Stimulated activated CD4-positive, alpha-beta T cell treated with anti-CD3 and anti-CD28 coated beads, Interleukin-4, amount 100 ng/mL, for 1 hour (primary cell): ENCODE data around the gene KRTAP4-2.
"Not testable (repeated sequence)": the region's sequence is repeated elsewhere in the genome, so short reads cannot be mapped to it uniquely, and the experiment has no call there.

Source experiments
- DNase-seq: peaks from one replicate; pipeline ENCODE4 v3.0.0-alpha.2; 2020

KRTAP4-2 gene

GRCh38 chr17:41177727-41178271, at the start of gene KRTAP4-2:
Gene KRTAP4-2, minus strand, starts transcription at chr17:41178221. Its CDS starts 57 bp downstream, at chr17:41178164.
- no peak for DNase-seq

- DNase-seq, result not testable (repeated sequence)
These were observed 48.6 kb upstream of the KRTAP4-2 start, which contains the start of gene KRTAP9-2 for GRCh38 chr17:41226598-41227095. Gene KRTAP9-2, plus strand, starts transcription at chr17:41226648. Its CDS starts 7 bp downstream, at chr17:41226655.

GRCh38 chr17:41226051-41226450, 48.0 kb upstream of the KRTAP4-2 start:
- DNase-seq, result no peak

GRCh38 chr17:41223821-41224220, 45.8 kb upstream of the KRTAP4-2 start:
- DNase-seq, result no peak

- DNase-seq, result no peak
These were observed 37.7 kb upstream of the KRTAP4-2 start for GRCh38 chr17:41215681-41216080.

- DNase-seq, result no peak
These were observed 34.6 kb upstream of the KRTAP4-2 start for GRCh38 chr17:41212524-41213169.

GRCh38 chr17:41211845-41212466, 33.9 kb upstream of the KRTAP4-2 start:
- no peak for DNase-seq

- DNase-seq, result no peak
These were observed 21.5 kb upstream of the KRTAP4-2 start for GRCh38 chr17:41199421-41200078.

GRCh38 chr17:41196068-41196467, 18.0 kb upstream of the KRTAP4-2 start:
- DNase-seq, result no peak

GRCh38 chr17:41190328-41190727, 12.3 kb upstream of the KRTAP4-2 start:
- no peak for DNase-seq

GRCh38 chr17:41189837-41190318, 11.9 kb upstream of the KRTAP4-2 start, which contains the start of gene KRTAP9-1:
Gene KRTAP9-1, plus strand, starts transcription at chr17:41189887. Its CDS starts 0 bp downstream, at chr17:41189887.
- DNase-seq, result not testable (repeated sequence)

GRCh38 chr17:41186872-41187271, 8.9 kb upstream of the KRTAP4-2 start:
- DNase-seq, result no peak

- no peak for DNase-seq
These were observed 7.0 kb upstream of the KRTAP4-2 start for GRCh38 chr17:41185001-41185400.

- DNase-seq, result no peak
These were observed 6.5 kb upstream of the KRTAP4-2 start, which contains the start of gene KRTAP4-1 for GRCh38 chr17:41184480-41184961. Gene KRTAP4-1, minus strand, starts transcription at chr17:41184911. Its CDS starts 57 bp downstream, at chr17:41184854.

GRCh38 chr17:41178843-41179616, 1.0 kb upstream of the KRTAP4-2 start:
- no peak for DNase-seq

- DNase-seq, result no peak
These were observed 320 bp upstream of the KRTAP4-2 start for GRCh38 chr17:41178341-41178740.

GRCh38 chr17:41176744-41177387, 1.2 kb downstream of the KRTAP4-2 start:
- DNase-seq, result no peak

- no peak for DNase-seq
These were observed 6.1 kb downstream of the KRTAP4-2 start for GRCh38 chr17:41171886-41172285.

GRCh38 chr17:41168121-41168520, 9.9 kb downstream of the KRTAP4-2 start, which contains the start of gene KRTAP4-3:
Gene KRTAP4-3, minus strand, starts transcription at chr17:41168221. Its CDS starts 49 bp downstream, at chr17:41168172.
- DNase-seq, result no peak

- DNase-seq, result no peak
These were observed 10.5 kb downstream of the KRTAP4-2 start for GRCh38 chr17:41167561-41167960.

GRCh38 chr17:41163828-41164227, 14.2 kb downstream of the KRTAP4-2 start:
- no peak for DNase-seq
